DMS 273 treated with DMSO at 0.1 percent for 48 hours (cell line): ENCODE measurements around the gene LYPD4.
"Not testable (repeated sequence)": the region's sequence is repeated elsewhere in the genome, so short reads cannot be mapped to it uniquely, and the experiment has no call there.

Source experiments
- DNase-seq: peaks from one replicate; lab custom pipeline; 2025; lab: John Stamatoyannopoulos, UW

LYPD4 gene, protein sequence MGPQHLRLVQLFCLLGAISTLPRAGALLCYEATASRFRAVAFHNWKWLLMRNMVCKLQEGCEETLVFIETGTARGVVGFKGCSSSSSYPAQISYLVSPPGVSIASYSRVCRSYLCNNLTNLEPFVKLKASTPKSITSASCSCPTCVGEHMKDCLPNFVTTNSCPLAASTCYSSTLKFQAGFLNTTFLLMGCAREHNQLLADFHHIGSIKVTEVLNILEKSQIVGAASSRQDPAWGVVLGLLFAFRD

DNA sequence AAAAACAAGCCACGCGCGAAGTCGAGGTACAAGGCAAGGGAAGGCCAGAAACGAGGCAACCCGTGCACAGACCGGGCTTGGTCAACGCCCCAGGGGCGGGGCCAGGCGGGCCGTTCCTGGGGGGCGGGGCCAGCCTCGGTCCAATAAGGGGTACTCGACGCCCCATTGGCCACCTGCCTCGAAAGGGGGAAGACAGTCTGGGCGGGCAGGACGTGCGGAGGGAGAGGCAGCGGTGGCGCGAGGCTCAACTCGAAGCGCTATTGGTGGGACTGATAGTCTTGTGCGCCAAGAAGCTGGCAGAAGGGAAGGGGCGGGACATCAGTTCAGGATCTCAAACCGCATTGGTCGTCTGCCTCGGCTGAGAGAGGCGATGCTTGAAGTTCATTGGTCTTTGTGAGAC is at the start of gene LYPD4:
LYPD4 (minus strand) TSS at position 83 of the 400 bp plus-strand sequence. CDS start 5,398 bp downstream, outside the sequence.
- DNase-seq = no peak

- DNase-seq = no peak
Measured at GRCh38 chr19:41893899-41894298, 49.4 kb upstream of the LYPD4 start.

GRCh38 chr19:41892173-41892902 is 47.9 kb upstream of the LYPD4 start:
- DNase-seq = no peak

DNA sequence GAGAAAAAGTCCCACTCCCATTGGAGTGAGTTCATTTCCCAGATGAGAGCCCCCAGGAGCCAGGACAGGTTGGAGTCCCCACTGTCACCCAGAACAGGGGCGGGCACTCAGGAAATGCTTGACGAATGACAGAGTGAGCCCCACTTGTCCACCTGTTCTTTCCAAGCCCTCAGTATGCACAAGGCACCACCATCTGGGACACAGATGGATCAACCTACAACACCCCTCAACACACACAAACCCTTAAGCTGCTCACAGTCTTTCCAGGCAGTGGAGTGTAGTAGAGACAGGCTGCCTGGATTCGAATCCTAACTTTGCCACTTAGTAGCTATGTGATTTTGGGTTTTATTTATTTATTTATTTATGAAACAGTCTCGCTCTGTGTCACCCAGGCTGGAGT is 46.5 kb upstream of the LYPD4 start:
- no peak for DNase-seq

DNA sequence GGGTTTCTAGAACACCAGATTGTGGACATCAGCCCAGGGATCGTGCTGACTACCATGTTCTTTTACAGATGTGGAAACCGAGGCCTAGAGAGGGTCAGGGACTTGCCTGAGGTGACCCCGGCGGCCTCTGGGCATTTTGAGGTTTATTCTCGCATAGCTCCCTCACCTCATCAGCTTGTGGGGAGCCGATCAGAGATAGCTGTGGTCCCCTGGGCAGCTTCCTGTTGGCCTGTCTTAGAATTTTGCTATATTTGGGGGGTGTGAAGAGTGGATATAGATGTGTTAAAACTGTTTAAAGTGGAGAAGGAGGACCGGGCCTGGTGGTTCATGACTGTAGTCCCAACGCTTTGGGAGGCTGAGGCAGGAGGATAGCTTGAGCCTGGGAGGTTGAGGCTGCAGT is 45.4 kb upstream of the LYPD4 start:
- DNase-seq = no peak

DNA sequence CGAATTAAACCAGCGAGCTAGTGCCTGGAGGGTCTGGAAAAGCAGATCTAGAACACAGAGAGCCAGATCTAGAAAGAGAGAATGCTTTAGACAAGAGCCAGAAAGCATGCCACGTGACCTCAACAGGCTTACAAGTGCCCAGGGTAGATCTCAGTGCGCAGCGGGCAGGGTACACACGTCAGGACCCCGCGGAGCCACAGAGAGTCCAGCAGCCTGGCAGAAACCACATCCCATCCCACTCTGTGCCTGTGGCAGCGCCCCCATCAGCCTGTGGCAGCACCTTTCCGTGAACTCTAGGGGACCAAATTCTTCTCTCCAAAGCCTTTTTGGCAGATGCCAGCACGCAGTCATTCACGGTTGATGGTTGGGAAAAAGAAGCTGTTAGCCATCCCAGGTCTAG is 44.4 kb upstream of the LYPD4 start:
- no peak for DNase-seq

GRCh38 chr19:41887711-41888382 is 43.4 kb upstream of the LYPD4 start:
- no peak for DNase-seq

DNA sequence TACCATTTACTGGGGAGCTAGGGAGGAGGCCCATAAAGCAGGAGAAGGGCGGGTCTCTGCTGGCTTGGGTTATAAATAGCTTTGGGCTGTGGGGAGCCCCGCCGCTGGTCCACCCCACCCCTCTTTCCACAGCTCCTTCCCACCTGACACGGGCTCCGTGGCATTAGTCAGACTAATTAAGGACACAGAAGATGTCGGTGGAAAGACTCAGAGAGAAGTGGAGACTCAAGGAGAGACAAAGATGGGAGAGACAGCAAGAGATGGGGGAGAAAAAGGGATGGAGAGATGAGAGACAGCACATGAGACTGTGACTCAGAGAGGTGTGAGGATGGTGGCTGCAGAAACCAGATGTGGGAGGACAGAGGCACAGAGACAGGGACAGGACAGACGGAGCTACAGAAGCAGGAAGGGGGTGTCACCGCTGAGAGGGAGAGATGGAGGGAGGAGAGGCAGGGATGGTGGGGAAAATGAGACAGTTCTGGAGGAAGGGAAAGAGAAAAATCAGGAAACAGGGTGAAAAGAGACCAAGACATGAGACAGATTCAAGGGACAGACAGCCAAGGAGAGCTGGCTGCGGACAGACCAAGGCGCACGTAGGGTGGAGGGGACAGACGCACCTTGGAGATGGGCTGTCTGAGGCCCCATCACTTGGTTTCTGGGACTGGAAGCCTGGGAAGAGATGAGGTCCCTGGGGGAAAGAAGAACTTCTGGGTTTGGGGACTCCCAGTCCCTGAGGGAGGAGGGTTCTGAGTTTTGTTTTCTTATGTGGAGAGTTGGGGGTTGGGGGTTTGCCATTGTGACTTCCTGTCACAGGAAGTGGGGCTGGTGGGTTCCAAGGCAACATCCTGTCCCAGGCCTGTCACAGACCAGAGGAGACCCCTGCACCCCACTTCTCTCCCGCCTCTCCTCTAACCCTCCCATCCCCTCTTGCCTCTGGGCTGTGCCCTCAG is 42.6 kb upstream of the LYPD4 start:
- DNase-seq = no peak

DNA sequence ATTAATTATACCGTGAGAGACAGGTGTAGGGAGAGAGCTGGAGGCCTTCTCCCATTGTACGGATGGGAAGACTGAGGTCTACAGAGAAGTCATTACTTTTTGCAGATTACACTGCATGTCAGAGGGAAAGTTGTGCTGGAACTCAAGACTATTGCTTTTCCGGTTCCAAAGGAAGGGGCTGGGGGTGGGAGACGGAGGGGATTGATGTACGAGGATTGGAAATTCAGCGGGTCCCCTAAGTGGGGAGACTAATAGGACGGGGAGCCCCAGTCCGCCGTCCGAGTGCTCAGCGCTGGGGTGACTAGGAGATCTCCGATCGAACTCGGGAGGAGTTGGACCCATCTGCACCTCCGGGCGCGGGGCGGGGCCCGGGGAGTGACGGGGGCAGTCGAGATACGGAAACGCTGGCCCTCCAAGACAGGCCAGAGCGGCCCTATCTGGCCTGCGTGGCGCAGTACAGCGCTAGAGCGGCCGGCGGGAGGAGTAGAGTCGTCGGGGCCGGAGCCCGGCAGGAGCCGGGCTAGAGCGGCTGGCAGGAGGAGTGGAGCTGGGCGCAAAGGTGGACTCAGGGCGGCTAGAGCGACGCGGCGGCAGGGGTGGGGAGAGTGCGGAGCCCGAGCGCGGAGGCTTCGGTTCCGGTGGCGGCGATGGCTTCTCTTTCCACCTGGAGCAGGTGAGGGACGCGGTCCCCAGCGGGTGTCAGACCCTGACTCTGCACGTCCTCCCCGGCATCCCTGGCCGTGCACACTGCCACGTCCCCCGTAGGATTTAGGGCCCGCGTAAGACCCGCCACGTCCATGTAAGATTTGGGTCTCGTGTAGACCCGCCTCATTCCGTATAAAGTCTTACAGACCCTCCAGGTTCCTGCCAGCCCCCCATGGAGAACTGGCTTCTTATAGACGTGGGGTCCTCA is 39.6 kb upstream of the LYPD4 start:
- DNase-seq = peak; percentile 96

DNA sequence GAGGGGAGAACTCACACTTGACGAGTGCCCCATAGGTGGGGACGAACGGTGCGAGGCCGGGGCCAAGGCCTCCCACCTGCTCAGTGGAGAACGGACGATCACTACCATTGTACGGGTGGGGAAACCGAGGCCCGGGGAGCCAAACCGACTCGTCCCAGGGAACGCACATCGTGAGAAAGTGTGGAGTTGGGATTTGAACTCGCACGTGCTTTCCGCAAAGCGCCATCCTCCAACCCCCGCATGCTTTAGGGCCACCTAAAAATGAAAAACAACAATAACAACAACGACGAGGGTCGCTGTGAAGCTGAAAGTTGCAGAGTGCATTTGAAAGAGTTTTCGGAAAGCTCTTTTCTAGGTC is 39.0 kb upstream of the LYPD4 start:
- no peak for DNase-seq

DNA sequence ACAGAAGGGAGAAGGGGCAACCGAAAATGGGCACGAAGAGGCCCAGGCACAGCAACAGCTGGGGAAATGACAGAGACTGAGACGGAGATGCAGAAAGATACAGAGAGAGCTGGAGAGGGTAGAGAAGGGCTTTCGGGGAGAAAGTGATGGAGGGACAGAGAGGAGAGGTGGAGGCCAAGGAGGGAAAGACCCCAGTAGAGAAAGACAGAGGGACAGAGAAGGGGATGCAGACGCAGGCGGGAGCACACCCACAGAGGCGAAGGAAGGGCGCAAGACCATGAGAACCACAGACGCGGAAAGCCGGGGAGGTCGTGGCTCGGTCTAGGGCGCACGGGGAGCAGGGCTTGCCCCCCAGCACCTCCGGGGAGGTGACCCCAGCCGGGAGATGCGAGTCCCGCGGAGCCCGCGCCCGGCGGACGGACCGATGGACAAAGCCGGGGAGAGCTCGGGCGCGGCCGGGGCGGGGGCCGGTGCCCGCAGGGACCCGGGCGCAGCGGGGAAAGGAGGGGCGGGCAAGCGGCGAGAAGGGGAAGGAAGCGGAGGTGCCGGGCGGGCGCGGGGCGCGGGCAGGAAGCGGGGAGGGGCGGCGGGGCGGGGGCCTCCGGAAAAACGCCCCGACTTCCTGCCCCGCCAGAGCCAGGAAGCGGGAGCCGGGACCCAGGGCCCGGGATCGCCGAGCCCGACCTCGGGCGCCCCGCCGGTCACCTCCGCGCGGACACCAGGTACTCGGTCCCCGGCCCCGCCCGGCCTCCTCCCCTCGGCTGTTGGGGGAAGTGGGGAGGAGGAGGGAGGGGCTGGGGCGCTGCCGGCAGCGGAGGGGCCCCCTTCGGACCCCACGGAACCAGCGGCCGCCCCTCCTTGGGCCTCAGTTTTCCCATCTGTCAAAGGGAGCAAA is 38.3 kb upstream of the LYPD4 start, which contains the start of gene ARHGEF1:
ARHGEF1 (plus strand) TSS at position 617 of the 895 bp plus-strand sequence. CDS start 4,899 bp downstream, outside the sequence.
- no peak for DNase-seq

- no peak for DNase-seq
Measured at GRCh38 chr19:41880329-41880708, 35.8 kb upstream of the LYPD4 start.

- DNase-seq = no peak
Measured at GRCh38 chr19:41879670-41880328, 35.3 kb upstream of the LYPD4 start.

GRCh38 chr19:41879080-41879479 is 34.6 kb upstream of the LYPD4 start:
- no peak for DNase-seq

GRCh38 chr19:41877916-41878905 is 33.7 kb upstream of the LYPD4 start:
- DNase-seq = no peak

GRCh38 chr19:41876847-41877832 is 32.7 kb upstream of the LYPD4 start, which contains the start of gene CD79A:
TSS of gene CD79A (plus strand) at chr19:41877279. CDS start at chr19:41877305, 26 bp downstream.
- no peak for DNase-seq

GRCh38 chr19:41875973-41876372 is 31.5 kb upstream of the LYPD4 start:
- DNase-seq = not testable (repeated sequence)
